Omental fat pad (tissue), 4 donors: ENCODE data around the gene RAB40C. TPM values are rescaled to one million over a fixed set of nuclear protein-coding genes. Genes with fewer than 3 reads are reported as not detected.

ENCODE experiments used
- ATAC-seq: fragments of 150-250 bp; one replicate; pipeline ENCODE4 v1.9.1; 2016; ENCODE audit warnings: mild to moderate bottlenecking, moderate library complexity; ENCODE audit not compliant: low FRiP score
- DNase-seq: peaks from one replicate; pipeline ENCODE4 v3.0.0-alpha.2; 2019; ENCODE audit warnings: low spot score
- CTCF ChIP-seq, 3 donors: fragments of 450-650 bp; IDR thresholded peaks; one replicate each; pipeline ENCODE4 v1.5.1; 2016 to 2017; ENCODE audit warnings: antibody characterized with exemption in 3 of 3, mild to moderate bottlenecking in 3 of 3, moderate library complexity in 2 of 3
- total RNA-seq, 4 donors: library from RNA; depleted of rRNA; stranded (reverse); fragments of >200 nt; gene quantifications; one replicate each; pipeline ENCODE4 v1.1.0, GENCODE V29; 2016

RAB40C gene
- total RNA-seq, 4 donors from 2014 or later, result 11.6 to 20.6 (median 14.8) TPM

GRCh38 chr16:620700-621525 is 31.0 kb downstream of the RAB40C start:
- no peak for ATAC-seq
- TF ChIP-seq CTCF (IDR thresholded peaks at IDR 0.05), result no peak
- DNase-seq, result no peak

- TF ChIP-seq CTCF (IDR thresholded peaks at IDR 0.05), result no peak
- ATAC-seq (peak; percentile 20), DNase-seq (no peak)
These were observed 31.8 kb downstream of the RAB40C start for GRCh38 chr16:621526-622105.

- ATAC-seq (no peak), DNase-seq (no peak)
- TF ChIP-seq CTCF (IDR thresholded peaks at IDR 0.05), result no peak
These were observed 33.0 kb downstream of the RAB40C start for GRCh38 chr16:622920-623280.

GRCh38 chr16:624526-625070 is 34.7 kb downstream of the RAB40C start:
- no peak for DNase-seq
- no peak for ATAC-seq
- no peak for TF ChIP-seq CTCF (IDR thresholded peaks at IDR 0.05)

- no peak for TF ChIP-seq CTCF (IDR thresholded peaks at IDR 0.05)
- ATAC-seq, result no peak
- no peak for DNase-seq
These were observed 35.5 kb downstream of the RAB40C start for GRCh38 chr16:625117-625976.

GRCh38 chr16:625977-626765 is 36.3 kb downstream of the RAB40C start:
- ATAC-seq (no peak), DNase-seq (no peak)
- TF ChIP-seq CTCF (IDR thresholded peaks at IDR 0.05), result no peak
